ENCODE data around the gene TRIM61. TPM values are rescaled to one million over a fixed set of nuclear protein-coding genes. Genes with fewer than 3 reads are reported as not detected.

TRIM61 gene
- total RNA-seq, 1 experiment from 2014 or later = 0.14 TPM

Other genes starting within 250 kb of the TRIM61 start
- gene SMIM31, start 223.5 kb downstream of the TRIM61 start, total RNA-seq (2014; rRNA removed; shearing (Covaris generic)) = not detected in 2 replicates
- gene APELA, start 100.5 kb downstream of the TRIM61 start, total RNA-seq (2014; rRNA removed; shearing (Covaris generic)) = 39.4 and 71.9 TPM in 2 replicates
- gene TRIM60, start 54.3 kb upstream of the TRIM61 start, total RNA-seq (2014; rRNA removed; shearing (Covaris generic)) = not detected in 2 replicates
- gene TRIM75, start 76.2 kb upstream of the TRIM61 start, total RNA-seq (2014; rRNA removed; shearing (Covaris generic)) = not detected in 2 replicates
- gene TMEM192, start 135.2 kb upstream of the TRIM61 start, total RNA-seq (2014; rRNA removed; shearing (Covaris generic)) = 10.0 and 14.2 TPM in 2 replicates
- gene KLHL2, start 229.9 kb upstream of the TRIM61 start, total RNA-seq (2014; rRNA removed; shearing (Covaris generic)) = 7.0 and 9.6 TPM in 2 replicates

Measured in H7 (cell line).